Stimulated activated naive CD8-positive, alpha-beta T cell treated with anti-CD3 and anti-CD28 coated beads, Interleukin-15, Interleukin-2, amounts not matched to agents 100 U/mL and 50 U/mL, for 24 hours (primary cell): ENCODE measurements around the gene KDM4C.

ENCODE experiments used
- ATAC-seq: fragments of 150-1000 bp; cut with Tn5 transposase; one replicate; pipeline ENCODE4 v1.10.0; 2021
- DNase-seq: peaks from one replicate; pipeline ENCODE4 v3.0.0; 2021

The KDM4C gene

DNA sequence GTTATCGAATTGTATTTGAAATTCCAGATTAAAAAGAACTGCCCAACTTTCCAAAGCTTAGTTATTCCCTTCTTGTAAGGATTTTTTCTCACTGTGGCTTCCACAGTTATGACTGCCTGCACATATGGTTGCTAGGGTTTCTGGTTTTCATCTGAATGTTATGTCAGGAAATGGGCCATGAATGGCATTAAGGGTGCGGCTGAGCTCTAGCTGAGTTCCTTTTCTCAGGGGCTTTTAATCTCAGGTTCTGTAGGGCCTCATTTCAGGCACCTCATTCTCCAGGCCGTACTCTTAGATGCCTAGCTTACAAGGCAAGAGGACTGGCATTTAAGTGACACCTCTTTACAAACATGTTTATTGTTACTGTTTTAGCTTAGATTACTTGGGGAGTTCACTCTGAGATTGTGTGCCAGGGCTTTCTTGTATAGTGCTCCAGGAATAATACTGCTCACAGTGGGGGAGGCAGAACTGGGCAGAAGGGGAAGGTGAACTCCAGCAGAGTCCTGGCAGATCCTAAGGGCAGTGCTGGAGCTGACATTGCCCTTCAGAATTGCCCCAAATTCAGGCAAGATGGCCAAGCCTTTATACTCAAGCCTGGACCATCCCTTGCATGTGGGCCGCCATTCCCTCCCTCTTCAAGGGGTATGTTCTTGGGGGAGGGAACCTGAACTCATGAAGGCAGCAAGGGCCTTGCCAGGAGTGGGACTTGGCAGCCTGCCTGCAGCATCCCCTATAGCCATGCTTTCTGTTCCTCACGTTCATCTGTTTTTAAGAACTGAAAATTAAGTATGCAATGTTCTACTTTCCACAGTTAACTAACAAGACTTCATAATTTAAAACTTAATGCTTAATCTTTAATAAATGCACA lies 111.5 kb downstream of the KDM4C start:
- ATAC-seq (no peak), DNase-seq (no peak)

DNA sequence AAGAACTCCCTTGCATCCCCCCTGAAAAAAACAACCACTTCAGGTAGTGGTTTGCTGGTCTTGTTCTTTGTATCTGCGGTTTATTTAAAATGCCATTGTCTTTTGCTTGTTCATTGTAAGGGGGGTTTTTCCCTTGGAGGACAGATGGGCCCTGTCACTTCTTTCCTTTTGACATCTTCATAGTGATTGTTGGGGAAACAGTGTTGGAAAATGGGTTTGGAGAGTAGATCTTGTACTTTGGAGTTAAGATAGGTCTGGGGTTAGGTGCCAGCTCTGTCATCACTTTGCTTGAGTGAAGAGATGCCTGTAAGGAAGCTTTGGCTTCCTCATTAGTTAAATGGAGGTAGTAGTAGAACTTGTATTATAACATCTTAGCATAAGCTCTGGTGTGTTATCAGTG lies 112.4 kb downstream of the KDM4C start:
- peak; percentile 56 for ATAC-seq

DNA sequence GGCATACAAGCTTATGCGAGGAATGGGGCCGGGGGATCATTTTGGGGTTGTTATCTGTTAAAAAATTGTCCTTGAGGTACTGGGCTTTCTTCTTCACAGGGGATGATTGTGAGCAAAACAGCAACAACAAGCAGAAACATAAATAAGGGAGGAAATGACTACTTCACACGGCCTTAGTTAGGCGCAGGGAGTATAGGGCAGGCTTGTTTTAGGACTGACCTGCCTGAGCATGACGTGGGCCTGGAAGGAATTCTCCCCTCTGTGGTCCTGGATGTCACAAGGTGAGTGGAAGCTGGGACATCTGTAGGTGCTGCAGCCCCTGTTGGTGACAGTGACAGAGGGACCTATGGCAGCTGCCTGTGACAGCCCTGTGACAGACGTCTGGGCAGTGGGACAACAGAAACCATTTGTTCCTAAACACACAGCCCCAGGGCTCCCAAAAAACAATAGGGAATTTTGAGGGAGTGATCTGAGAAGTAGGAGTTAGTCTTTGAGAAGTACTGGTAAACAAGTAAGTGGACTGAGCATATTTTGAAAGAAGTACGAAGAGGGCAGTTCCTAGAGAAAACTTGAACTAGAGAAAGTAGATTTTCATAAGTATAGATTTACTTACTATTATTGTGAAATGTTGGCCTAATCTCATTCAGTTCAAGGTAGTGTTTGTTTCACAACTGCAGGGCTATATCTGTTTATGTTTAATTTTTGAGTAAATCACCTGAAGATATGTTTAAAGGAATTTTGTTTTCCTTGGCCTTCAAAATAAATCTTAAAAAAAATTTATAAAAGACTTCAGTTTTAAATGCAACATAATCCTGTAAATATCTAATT lies 113.1 kb downstream of the KDM4C start:
- no peak for DNase-seq
- ATAC-seq = no peak

More for the DNA sequence above, 112.4 kb downstream of the KDM4C start:
- DNase-seq = no peak

DNA sequence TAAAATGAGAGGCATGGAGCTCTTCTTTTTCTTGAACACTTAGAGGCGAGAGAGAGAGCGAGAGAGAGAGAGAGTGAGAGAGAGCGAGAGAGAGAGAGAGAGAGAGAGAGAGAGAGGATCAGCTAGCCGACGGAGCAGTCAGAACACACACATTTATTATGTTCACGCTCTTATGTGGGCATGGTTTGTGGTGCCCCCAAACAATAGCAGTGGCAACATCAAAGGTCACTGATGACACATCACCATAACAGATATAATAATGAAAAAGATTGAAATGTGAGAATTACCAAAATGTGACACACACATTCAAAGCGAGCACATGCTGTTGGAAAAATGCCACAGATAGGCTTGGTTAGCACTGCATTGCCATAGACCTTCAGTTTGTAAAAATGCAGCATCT lies 116.1 kb downstream of the KDM4C start:
- DNase-seq = peak; percentile 16

DNA sequence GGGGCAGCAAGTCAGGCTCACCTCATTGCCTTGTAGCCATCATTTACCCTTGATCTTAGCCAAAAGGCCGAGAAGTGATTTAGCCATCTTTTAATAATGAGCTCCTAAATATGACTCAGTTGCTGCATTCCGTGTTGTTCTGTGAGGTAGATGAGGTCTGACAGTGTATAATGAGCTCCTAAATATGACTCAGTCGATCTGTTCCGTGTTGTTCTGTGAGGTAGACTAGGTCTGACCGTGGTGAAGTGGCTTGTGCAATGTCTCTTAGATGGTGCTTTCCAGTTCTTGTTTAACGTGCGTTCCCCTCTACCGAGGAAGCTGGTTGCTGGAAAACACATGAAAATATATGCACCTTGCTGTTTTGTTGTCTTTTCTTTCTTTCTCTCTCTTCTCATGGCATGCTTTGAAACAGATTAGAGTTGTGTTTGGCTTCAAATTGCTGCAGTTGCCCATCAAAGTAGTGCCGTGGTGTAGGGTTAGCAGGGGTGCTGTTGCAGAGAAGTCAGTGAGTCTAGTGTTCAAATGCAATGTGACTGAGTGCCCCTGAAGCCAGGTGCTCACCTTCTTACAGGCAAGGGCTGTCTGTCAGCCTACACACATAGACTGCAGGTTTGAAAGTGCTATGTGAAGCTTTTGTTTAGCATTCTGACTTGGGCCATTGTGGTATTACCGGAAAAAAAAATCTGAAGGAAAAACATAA lies 118.6 kb downstream of the KDM4C start:
- ATAC-seq (no peak), DNase-seq (no peak)

More for the DNA sequence above, 116.1 kb downstream of the KDM4C start:
- peak; percentile 87 for ATAC-seq

DNA sequence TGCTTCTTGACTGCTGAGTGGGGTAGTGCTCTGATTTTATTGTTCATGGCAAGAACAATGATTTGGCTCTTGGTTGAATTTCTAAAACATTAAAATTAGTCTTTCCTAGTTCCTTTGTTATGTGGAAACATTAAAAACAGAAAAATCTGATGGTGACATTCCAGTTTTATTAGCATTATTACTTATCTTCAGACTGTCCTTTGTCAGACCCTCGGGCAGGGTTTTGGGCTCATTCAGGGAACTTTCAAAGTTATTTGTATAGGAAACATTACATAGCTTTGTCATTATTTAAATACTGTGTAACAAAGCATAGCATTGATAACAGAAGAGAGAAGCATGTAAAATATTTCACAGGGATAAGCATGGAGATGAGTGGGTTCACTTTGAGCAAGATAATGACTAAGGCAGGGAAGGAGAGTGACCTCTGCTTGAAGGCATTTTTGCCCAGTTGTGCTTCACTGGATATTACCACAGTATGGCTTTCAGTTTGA lies 119.9 kb downstream of the KDM4C start:
- ATAC-seq = no peak
- DNase-seq = no peak

DNA sequence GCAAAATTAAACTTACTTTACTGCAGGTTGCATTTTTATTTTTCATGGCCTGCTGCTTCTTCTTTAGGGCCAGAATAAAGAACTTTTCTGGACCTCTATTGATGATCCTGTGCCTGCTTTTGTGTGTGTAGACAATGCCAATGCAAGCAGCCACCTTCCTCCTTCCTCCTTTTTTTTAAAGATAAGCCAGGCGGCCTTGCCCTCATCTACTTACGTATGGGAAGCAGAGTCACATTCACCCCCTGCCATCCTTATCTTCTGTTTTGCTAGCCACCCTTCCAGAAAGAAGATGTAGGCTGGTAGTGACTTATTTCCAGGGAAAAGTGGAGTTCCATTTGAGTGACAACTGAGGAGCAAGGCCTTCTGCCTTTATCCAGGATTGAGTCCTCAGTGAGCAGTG lies 122.9 kb downstream of the KDM4C start:
- no peak for ATAC-seq

DNA sequence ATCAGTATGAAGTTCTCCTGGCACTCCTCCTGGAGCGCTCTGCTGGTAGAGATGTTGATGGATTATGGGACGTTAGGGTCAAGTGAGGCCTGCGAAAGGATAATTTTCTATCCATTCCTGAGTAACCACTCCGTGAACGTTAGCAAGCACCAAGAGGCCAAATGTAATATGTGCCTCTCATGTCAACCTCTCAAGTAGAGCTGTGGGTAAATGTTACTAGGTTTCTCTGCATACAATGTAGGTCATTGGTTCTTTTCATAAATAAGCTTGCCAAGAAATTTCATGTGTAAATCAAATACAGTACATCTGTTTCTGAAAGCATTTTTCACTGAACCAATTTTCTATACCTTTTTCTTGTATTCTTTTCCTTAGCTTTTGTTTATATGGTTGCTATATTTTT lies 126.3 kb downstream of the KDM4C start:
- no peak for ATAC-seq

More for the DNA sequence above, 122.9 kb downstream of the KDM4C start:
- DNase-seq = no peak

DNA sequence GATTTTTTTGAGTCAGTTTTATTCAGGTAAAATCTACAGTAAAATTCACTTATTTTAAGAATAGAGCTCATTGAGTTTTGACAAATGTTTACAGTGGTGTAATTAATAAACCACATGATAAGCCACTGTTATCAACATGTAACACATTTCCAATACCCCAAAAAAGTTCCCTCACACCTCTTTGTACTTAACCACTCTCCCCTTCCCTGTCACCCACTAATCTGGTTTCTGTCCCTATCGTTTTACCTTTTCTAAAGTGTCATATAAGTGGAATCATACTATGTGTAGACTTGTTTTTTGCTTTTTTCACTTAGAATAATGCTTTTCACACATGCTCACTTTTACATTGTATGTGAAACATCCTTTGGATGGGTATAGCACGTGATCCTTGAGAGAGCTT lies 127.2 kb downstream of the KDM4C start:
- no peak for ATAC-seq

More for the DNA sequence above, 126.3 kb downstream of the KDM4C start:
- DNase-seq = no peak

DNA sequence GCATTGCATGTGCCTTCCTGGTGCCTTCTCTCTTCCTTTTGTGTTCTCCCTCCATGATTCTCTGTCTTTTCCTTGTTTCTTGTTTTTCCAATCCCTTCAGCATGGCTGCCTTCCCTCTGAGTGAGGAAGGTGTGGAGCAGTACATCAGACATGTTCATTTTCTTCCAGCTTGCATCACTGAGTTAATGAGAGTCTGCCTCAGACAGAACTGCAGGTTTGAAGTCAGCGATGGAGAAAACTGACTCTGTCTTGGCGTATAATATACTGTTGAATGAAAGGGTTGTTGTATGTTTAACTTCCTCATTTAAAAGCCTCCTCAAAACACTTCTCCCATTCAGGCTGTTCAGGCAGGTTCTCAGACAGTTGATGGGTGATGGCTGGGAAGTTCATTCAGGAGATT lies 129.3 kb downstream of the KDM4C start:
- ATAC-seq (no peak), DNase-seq (no peak)

More for the DNA sequence above, 127.2 kb downstream of the KDM4C start:
- DNase-seq = no peak

DNA sequence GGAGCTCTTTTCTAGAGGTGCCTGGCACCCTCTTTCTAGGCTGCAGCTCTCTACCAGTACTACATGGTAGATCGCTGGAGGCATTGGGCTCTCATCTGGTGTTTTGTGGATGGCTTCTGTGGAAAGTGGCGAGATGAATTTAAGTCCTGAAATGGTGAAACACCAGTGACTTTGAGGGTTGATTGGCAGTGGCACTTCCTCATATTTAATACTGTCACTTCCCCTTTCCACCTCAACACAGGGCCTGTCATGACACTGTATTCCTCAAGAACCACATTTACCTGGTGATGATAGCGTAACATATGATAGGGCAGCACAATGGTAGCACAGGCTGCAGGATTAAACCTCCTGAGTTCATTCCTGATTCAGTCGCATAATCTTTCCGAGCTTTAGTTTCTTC lies 132.1 kb downstream of the KDM4C start:
- ATAC-seq (no peak), DNase-seq (no peak)

DNA sequence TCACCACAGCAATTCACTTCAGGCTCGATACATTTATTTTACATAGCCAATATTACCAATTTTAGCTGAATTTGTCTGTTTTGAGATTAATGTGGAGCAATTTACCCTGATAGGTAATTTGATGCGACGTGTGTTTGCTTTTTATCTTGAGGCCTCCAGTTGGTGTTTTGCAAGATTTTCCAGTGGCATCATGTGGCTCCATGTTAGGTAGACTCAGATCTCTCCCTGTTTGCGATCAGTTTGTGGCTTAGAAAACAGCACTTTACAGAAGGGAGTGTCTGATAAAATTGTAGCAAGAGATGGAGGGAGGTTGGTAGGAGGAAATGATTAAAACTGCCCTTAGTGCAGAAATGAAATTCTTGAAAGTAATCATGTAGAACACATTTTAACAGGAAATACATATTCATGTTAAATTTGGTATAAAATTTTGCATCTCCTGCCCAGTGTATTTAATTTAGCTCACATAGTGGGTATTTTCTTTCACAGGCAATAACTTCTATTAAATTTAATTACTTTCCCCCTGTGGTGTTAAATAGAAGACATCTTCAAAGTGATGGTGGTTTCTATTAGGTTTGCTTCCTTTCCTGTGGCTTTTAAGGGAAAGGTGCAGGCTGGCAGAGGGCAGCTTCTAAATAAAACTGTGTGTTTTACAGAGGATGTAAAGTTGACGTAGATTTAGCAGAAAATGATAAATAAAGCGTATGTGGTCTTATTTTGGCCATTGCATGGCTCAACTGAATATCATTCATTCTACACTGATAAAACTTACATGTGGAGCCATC lies 135.8 kb downstream of the KDM4C start:
- no peak for DNase-seq
- ATAC-seq = peak; percentile 19

DNA sequence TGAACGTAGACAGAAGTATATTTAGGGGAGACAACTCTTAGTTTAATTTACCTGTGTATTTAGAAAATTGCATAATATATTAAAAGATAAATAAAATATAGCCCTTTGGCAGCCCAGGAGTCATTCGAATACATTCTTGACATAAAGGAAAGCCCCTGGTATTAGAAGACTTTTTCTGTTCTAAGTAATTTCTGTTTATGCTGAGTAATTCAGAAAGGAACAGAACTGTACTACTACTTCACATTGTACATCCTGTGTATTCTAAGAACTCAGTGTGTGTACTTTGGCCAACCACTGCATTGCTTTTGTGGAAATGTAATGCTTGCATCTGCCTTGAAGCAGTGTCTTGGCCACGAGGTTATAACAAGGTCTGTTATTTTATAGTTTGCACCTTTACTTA lies 136.4 kb downstream of the KDM4C start:
- DNase-seq (no peak), ATAC-seq (peak; percentile 81)

DNA sequence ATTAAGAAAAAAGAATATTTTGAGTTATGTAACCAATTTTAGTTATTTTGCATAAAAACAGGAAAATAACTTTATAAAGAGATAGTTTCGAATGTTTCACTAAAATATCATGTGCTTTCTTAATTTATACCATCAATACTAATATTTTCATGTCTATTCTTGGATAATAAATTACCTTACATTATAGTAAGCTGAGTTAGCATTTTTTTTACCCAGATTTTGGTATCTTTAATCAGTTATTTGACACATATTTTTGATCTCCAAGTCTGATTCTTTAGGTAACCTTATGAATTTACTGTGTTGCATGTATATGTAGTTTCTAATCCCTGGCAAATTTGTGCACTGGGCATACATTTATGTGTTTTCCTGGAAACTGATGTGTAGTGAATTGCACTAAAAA lies 138.0 kb downstream of the KDM4C start:
- DNase-seq (no peak), ATAC-seq (no peak)

DNA sequence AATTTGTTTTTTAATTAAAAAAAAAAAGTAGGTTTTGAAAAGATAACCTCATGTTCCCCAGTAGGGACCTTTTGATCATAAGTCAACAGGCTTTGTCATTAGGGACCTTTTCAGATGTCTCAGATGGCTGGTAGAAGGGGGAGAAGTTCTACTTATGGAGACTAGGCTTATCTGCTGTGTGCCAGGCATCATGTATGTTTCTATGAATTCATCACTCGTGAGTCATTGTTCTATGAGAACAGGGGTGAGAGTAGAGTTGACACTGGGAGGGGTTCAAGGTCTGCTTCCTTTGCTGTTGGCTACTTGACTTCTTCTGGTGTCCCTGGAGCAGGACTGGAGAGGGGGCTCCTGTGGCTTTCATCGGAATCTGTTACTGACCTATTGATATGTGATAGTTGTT lies 138.8 kb downstream of the KDM4C start:
- no peak for DNase-seq
- peak; percentile 56 for ATAC-seq

DNA sequence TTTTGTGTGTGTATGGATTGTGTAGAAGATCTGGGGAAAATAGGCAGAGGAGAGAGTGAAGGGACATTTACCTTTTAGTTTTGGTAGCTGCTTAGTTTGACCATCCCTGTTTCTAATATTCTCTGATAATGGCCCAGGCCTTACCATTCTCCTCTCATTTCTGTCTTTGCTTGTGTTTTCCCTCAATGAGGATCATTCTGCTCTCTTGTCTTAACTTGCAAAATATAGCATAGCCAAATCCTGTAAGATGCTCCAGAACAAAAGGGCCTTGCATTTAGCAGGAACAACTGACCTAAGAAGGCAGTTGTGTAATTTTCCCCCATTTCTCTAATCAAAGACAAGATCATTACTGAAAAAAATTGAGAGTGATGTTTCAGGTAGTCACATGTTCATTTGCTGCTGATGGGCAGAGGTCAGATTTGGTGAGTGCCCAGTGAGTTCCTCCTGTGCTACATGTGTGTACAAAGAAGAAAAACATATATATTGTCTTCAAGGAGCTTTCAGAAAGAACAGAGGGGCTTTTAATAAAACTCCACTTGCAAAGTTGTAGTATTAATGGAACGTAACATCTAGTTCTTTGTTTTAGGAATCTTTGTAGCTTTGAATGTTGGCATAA lies 139.5 kb downstream of the KDM4C start:
- ATAC-seq = no peak

DNA sequence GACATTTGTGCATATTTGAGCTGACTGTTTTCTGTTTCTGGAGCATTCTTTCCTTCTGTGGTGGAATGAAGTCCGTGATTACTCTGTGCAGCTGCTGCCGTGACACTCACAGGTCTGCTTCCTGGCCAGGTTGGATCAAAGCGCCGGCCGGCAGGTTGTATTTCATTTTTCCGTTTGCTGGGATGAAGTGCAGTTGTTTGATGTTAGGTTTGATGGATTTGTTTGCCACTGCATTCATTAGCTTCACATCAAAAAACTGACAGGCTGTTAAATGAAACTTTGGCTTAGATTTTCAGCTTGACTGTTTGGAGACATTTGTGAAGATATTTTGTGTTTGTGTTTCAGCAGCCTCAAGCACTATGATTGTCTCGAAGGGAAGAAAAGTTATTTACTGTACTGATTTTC lies 140.1 kb downstream of the KDM4C start:
- ATAC-seq (no peak), DNase-seq (no peak)

More for the DNA sequence above, 139.5 kb downstream of the KDM4C start:
- DNase-seq = no peak

DNA sequence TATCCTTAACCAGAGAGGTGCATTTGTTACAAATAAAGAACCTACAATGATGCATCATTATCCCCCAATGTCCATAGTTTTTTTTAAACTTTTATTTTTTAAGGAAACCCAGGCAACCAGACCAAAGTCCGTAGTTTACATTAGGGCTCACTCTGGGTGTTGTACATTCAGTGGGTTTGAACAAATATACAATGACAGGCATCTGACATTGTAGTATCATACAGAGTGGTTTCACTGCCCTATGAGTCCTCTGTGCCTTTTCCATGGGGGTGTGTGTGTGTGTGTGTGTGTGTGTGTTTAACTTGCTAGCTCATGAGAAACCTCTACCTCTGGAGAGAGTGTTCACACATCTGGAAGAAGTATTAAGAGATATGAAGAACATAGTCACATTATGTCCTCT lies 141.5 kb downstream of the KDM4C start:
- DNase-seq = no peak
- peak; percentile 52 for ATAC-seq

DNA sequence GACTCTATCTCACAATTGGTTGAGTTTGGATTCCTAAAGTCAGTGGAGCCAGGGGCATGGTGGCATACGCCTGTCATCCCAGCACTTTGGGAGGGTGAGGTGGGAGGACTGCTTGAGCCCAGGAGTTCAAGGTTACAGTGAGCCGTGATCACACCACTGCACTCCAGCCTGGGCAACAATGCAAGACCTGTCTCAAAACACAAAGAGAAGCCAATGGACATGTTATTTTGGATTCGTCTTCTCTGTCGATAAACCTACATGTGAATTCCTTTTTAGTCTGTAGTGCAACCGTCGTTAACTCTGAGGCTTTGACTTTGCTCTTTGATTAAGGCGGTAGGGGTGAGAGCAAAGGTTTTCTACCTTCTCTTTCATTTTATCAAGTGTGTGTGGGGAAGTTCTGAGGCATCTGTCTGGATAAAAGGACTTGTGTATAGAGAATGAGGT lies 142.7 kb downstream of the KDM4C start:
- DNase-seq (no peak), ATAC-seq (no peak)

DNA sequence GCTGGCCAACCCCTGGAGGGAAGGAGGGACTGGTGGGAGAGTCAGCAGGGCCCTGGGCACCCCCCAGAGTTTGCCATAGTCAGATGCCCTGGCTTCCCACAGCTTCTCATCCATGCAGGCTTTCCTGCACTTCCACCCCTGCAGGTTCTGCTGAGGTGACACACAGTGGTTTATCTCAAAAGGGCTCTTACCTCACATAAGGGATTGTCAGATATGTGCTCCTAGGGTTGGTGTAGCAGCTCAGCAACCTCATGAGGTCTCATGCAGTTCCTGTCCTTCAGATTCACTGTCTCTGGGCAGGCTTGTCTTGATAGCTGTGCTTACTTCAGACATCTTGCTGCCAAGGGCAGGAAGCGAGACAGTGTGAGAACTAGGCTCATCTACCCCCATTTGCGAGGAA lies 143.4 kb downstream of the KDM4C start:
- DNase-seq = no peak
- ATAC-seq = peak; percentile 10

DNA sequence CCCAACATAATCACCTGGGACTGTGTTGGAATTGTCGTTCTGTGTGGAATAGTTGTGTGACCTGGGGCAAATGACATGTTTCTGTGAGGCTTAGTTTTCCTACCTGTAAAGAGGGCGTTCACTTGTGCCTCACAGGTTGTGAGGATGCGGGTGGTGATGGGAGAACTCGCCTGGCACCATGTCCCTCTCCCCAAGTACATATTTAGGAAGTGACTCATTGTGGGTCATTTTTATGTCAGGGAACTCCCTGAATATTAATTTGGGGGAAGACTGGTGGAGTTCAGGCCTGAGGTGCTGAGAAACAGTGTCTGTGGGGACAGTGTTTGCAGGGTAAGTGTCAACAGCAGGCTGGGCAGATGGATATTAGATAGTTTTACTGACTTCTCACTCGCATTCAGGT lies 144.7 kb downstream of the KDM4C start:
- DNase-seq (no peak), ATAC-seq (no peak)
